Measurements from ENCODE around the gene ATP1B4.

The ATP1B4 gene

DNA sequence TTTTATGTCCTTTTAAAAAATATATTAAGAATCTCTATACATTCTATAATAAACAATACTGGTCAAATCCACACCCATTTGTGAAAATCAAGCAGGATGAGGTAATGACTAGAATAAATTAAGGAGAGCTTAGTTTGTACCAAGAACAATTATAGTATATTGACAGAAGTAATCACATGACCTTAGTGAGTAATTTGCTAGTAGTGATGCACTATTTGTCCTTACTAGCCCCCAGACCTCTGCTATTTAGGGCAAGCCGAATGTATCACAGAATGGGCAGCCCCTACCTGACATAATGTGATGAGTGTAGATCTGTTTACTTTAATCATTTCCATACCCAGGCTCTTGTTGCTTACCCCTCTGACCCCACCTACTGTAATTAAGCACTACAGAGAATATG is 15.8 kb downstream of the ATP1B4 start:
- DNase-seq, result no peak

DNA sequence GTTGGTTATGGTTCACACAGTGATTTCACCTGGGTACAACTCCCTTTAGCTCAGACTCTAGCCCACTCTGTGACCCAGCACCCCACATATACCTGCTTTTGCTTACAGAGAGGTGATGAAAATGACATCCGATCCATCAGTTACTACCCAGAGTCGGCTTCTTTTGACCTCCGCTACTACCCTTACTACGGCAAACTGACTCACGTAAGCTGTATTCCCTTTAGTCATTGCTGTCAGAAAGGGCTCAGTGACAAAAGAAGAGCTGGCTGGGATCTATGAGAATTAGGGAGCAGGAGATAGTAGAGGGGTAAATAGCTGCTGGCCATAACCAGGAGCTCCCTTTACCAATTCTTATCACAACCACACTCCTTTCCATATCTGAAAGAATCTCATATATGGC is 16.7 kb downstream of the ATP1B4 start:
- DNase-seq, result no peak

DNA sequence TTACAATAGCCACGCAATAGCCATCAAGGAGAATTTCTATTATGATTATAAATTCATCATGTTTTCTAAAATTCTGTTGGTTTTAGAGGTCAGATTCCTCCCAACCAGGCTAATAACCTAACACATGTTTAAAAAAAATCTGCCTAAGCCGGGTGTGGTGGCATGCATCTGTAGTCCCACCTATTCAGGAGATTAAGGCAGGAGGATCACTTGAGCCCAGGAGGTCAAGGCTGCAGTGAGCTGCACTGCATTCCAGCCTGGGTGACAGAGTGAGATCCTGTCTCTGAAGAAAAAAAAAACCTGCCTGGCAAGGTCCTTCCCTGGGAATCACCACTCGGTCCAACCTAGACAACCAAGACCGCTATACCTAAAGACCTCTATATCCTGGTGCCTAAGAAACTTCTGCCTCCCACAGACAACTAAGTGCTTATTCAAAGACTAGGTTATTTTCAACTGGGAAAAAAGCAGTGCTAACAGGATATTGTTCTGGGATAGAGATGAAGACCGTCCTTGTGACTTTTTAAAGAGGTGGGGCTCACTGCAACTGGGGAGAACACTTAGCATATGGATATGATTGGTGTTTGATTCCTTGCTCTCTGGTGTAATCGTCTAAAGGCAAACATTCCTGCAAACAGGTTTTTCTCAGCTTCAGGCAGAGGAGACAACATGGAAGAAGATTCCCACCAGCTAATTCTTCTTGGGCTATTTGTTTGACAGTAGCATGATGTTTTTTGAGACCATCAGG is 18.2 kb downstream of the ATP1B4 start:
- DNase-seq, result no peak

GRCh38 chrX:120380699-120381098 is 18.8 kb downstream of the ATP1B4 start:
- DNase-seq, result peak; percentile 21

- no peak for DNase-seq
Observed at GRCh38 chrX:120401301-120401700, 39.4 kb downstream of the ATP1B4 start.

- no peak for DNase-seq
Observed at GRCh38 chrX:120402369-120402768, 40.5 kb downstream of the ATP1B4 start.

GRCh38 chrX:120406638-120407037 is 44.7 kb downstream of the ATP1B4 start:
- DNase-seq, result no peak

GRCh38 chrX:120408168-120408567 is 46.3 kb downstream of the ATP1B4 start:
- no peak for DNase-seq

- DNase-seq, result no peak
Observed at GRCh38 chrX:120419463-120419862, 57.6 kb downstream of the ATP1B4 start.

- DNase-seq, result no peak
Observed at GRCh38 chrX:120426599-120426998, 64.7 kb downstream of the ATP1B4 start.

- DNase-seq, result no peak
Observed at GRCh38 chrX:120428309-120428708, 66.4 kb downstream of the ATP1B4 start.

- no peak for DNase-seq
Observed at GRCh38 chrX:120429776-120430540, 68.1 kb downstream of the ATP1B4 start.
